ENCODE measurements around the gene TMEM106A.
"Not testable (repeated sequence)": the region's sequence is repeated elsewhere in the genome, so short reads cannot be mapped to it uniquely, and the experiment has no call there.

Gene TMEM106A

GRCh38 chr17:43193251-43193650 lies 18.4 kb upstream of the TMEM106A start:
- TF ChIP-seq CTCF (IDR thresholded peaks at IDR 0.05; ENCODE audit: insufficient read depth, low read length) = no peak
- no peak for TF ChIP-seq GABPA (IDR thresholded peaks at IDR 0.05; ENCODE audit: low read depth)
- no peaks in the 10 kb centered on the region for H3K27me3 ChIP-seq (ENCODE audit: insufficient read depth, poor library complexity, severe bottlenecking)
- H3K4me3 ChIP-seq (replicated peaks; ENCODE audit: insufficient read depth, low read length) = no peak overlapping the region
- DNase-seq (ENCODE audit: low read depth in 1 of 2, low spot score in 1 of 2) = no peak
- no peak overlapping the region for H3K27ac ChIP-seq (replicated peaks)

GRCh38 chr17:43199633-43200032 lies 12.0 kb upstream of the TMEM106A start:
- no peak overlapping the region for H3K4me3 ChIP-seq (replicated peaks; ENCODE audit: insufficient read depth, low read length)
- TF ChIP-seq CTCF (IDR thresholded peaks at IDR 0.05; ENCODE audit: insufficient read depth, low read length) (no peak), REST (IDR thresholded peaks at IDR 0.05; ENCODE audit: insufficient replicate concordance, low read depth) (no peak)
- DNase-seq (ENCODE audit: low read depth in 1 of 2, low spot score in 1 of 2) = no peak
- H3K27ac ChIP-seq (replicated peaks) = no peak overlapping the region
- H3K27me3 ChIP-seq (ENCODE audit: insufficient read depth, poor library complexity, severe bottlenecking) = no peaks in the 10 kb centered on the region

GRCh38 chr17:43200127-43200526 lies 11.5 kb upstream of the TMEM106A start:
- no peak overlapping the region for H3K27ac ChIP-seq (replicated peaks)
- no peak for TF ChIP-seq CTCF (IDR thresholded peaks at IDR 0.05; ENCODE audit: insufficient read depth, low read length)
- no peak for TF ChIP-seq GABPA (IDR thresholded peaks at IDR 0.05; ENCODE audit: low read depth)
- TF ChIP-seq REST (IDR thresholded peaks at IDR 0.05; ENCODE audit: insufficient replicate concordance, low read depth) = no peak
- TF ChIP-seq SPI1 (IDR thresholded peaks at IDR 0.05; ENCODE audit: borderline replicate concordance, low read depth) = no peak
- no peak for TF ChIP-seq POLR2AphosphoS5 (IDR thresholded peaks at IDR 0.05; ENCODE audit: low read depth)
- no peaks in the 10 kb centered on the region for H3K27me3 ChIP-seq (ENCODE audit: insufficient read depth, poor library complexity, severe bottlenecking)
- no peak overlapping the region for H3K4me3 ChIP-seq (replicated peaks; ENCODE audit: insufficient read depth, low read length)
- DNase-seq (ENCODE audit: low read depth in 1 of 2, low spot score in 1 of 2) = no peak

GRCh38 chr17:43203013-43203412 lies 8.7 kb upstream of the TMEM106A start:
- not testable (repeated sequence) for H3K27ac ChIP-seq (replicated peaks); DNase-seq (ENCODE audit: low read depth in 1 of 2, low spot score in 1 of 2); H3K27me3 ChIP-seq (ENCODE audit: insufficient read depth, poor library complexity, severe bottlenecking); H3K4me3 ChIP-seq (replicated peaks; ENCODE audit: insufficient read depth, low read length)
